ENCODE measurements around the gene ITM2C.

ITM2C gene

GRCh38 chr2:230861552-230862255, 3.0 kb upstream of the ITM2C start:
- DNase-seq = peak; percentile 84

GRCh38 chr2:230862292-230862691, 2.5 kb upstream of the ITM2C start:
- no peak for DNase-seq

DNA sequence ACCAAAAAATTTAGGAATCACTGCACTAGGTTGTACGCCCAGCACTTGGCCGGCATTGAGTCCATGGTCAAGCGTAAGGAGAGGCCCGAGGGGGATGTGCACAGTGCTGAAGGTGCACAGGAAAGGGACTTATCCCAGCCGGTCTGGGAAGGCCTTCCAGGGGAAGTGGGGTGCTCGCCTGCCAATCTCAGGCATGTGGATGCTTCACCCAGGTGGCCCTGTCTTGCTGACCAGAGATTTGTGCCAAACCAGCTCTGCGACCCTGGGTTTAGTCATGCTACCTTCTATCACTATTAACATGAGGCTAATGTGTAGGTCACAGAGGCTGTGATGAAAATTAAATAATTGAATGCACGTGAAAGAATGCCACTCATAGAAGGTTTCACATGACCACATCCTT, 1.7 kb upstream of the ITM2C start:
- no peak for DNase-seq

DNA sequence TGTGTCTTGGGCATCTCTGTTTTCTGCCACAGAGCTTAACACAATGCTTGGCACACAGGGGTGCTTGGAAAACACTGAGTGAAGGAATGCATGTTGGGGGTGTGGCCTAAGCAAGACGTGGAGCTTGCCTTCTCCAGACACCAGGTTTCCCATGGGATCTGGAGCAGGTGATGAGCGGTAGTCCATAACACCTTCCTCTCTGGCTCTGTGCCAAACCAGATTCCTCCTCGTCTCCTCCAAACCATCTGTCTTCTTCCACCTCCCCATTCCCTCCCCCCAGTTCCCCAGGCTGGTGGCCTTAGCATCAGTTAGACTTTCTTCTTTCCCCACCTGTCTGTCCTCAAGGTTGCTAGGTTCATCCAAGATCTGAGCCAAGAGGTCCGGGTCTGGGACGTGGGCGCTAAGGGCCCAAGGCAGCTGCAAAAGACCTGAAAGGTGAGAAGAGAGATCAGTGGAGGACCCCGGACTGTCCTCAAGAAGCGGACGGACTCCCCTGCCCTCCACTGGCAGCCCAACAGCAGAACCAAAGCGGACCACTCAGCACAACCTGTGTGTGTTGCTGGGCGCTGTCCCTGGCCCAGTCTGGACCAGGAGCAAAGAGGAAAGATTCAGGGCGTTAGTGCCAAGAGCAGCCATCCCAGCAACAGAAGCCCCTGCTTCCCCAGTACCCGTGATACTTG, 1.2 kb upstream of the ITM2C start:
- DNase-seq = no peak

- no peak for DNase-seq
Observed at GRCh38 chr2:230864122-230864604, 579 bp upstream of the ITM2C start.

GRCh38 chr2:230865307-230865765, 594 bp downstream of the ITM2C start:
- DNase-seq = no peak

GRCh38 chr2:230865766-230866755, 1.3 kb downstream of the ITM2C start:
- peak; percentile 16 for DNase-seq

DNA sequence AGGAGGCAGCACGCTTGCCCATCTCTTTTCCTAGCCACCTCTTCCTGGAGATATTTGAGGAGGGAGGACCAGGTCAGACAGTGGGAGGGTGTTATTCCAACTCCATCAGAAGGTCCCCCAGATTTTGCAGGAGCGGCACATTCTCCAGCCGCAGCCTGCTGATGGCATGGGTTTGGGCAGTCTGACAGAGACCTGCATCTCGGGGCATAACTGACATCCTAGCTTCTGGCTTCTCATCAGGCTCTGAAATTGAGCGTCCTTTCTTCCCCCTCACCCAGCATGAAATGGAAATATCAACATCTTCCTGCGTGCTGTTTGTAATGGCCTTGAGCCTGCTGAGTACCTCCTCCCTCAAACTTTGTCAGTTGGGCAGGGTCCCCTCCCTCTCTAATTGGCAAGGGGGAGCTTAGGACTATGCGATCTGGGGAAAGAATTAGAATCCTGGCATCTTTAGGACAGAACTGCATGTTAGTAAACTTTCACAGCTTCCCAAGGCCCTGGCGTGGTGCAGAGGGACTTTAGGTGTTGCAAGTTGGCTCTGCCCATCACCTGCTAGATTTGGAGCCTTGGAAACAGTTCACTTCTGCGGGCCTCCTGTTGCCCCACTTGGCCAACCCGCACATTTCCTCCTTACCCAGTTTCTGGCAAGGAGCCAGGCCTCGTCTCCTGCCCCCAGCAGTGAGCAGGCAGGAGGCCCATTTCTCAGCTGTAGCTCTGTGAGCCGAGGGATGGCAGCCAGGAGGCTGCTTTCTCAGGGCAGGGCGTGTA, 2.2 kb downstream of the ITM2C start:
- no peak for DNase-seq

GRCh38 chr2:230868161-230868946, 3.6 kb downstream of the ITM2C start:
- peak; percentile 70 for DNase-seq

DNA sequence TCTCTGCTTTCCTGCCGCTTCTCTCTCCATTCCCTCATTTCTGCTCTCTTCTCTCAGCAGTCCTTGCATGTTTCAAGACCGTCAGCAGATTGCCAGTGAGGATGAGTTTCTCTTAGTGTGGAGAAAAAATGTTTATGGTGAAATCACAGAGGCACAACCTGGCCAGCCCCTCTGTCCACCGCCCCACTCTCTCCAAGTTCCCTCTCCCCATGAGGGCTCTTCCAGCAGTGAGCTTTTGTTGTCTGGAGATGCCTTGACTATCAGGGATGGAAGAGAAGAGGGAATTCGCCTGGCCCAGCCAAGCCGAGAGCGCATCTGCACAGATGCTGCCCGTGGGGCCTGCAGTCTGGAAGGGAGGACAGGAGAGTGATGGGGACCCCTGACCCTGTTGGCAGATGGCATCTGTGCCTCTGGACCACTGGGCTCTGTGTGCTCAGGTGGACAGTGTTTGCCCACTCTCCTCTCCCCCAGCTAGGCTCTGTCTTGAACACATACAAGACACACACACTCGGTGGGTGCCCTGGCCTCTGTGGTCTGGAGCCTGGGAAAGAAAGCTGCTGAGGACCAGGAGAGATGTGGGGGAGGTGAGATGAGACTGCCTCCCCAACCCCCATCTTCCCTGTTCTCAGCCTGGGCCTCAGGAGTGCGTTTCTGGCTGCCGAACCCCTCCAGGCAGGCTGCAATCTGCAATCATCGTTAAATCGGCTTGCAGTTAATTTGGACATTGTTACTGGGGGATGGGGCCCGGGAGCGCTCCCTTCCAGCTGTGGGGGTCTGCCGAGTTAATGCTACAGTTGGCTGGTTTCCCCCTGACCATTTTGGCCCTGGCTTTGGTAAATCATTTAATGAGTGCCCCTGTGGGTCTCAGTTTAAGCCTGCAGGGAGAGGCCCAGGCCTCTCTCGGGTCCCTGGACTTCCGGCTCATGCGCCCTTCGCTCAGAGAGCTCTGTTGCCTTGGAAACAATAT, 4.5 kb downstream of the ITM2C start:
- peak; percentile 76 for DNase-seq

DNA sequence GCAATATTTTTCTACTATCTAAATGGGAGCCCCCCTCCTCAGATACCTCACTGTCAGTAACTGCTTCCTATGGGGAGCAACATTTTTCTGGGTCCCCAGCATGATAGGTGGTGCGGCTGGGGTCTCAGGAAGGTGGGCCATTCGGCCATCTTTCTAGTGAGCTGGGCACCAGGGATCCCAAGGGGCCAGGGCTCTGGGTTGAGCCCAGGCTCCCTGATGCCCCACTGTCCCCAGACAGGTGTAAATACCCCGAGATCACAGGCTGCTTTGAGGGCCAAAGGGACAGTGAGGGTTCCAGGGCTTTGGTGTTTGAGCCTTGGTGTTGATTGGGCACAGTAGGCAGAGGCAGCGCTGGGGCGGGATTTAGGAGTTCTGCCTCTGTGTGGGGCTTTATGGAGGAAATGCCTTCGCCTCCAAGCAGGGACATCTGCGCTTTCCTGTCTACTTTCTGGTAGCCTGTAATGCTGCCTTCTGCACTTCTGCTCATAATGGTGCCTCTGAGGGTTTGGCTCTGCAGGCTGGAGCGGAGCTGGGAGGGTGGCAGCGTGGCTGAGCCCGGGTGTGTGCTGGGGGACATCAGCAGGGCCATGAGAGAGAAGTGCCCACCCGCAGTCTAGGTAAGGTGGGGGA, 5.3 kb downstream of the ITM2C start:
- no peak for DNase-seq

DNA sequence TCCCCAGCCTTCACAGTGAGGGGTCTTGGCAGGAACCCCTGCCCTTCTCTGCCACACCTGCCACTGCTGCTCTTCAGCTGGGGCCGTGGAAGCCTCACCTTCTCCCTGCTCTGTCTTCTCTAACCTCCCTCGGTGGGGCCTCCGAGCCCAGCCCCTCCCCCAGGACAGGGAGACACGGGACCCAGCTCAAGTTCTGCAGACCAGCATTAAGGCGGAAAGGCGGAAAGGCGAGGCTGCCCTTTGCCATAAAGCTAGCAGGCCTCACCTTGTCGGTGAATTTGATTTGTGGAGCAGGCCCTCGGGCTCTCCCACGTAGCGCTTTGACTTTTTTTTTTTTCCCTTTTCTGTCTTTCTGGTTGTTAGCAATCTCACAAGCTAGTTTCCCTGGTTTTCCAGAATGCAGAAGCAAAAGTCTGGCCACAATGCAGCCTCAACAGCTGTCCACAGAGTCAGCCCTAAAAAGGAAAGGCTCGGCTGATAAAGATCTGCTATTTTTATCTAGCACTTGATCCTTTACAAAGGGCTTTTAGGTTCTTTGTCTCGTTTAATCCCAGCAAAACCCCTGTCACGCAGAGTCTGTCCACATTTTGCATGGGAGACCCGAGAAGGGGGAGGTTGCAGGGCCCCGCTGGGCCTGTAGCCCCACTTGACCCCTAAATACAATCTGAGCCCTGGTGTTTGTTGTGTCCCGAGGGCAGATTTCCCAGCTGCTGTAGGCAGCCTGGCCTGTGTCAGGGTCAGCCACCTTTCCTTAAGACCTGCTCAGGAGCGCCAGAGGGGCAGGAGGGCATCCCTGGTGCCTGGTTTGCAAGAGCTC, 6.0 kb downstream of the ITM2C start:
- DNase-seq = peak; percentile 35

DNA sequence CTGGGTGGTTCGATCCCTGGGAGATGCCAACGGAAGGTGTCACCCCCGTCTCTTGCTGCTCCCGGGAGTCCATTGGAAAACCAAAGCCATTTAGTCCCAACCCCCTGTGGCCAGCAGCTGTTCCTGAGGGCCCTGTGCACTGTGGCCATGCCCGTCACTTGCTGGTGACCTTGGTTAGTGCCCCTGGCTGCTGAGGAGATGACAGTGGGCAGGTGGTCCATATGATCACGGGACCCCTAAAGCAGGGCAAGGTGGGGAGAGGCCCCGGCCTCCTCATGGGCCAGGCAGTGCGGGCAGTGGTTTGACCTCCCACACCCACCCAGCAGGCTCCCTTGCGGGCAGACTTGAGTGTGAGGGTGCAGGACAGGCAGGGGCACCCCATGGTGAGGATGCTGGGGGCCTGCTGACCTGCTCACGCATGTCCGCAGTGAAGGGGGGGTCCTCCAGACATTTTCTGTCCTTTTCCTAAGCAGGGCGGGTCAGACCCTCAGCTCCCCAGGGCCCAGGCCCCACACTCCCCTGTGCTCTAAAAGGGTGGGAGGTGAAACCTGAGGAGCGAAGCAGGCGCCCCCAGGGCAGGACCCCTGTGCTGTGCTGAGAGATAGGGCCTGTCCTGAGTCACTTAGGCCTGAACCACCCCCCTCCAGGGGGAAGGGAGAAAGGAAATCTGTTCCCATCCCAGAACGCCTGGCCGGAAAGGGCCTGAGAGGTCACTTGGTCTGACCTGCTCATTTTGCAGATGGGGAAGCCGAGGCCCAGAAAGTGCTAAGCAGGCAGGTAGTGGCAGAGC, 6.8 kb downstream of the ITM2C start:
- DNase-seq = no peak

GRCh38 chr2:230872151-230872967, 7.6 kb downstream of the ITM2C start:
- no peak for DNase-seq

- DNase-seq = no peak
Observed at GRCh38 chr2:230872968-230873660, 8.4 kb downstream of the ITM2C start.

DNA sequence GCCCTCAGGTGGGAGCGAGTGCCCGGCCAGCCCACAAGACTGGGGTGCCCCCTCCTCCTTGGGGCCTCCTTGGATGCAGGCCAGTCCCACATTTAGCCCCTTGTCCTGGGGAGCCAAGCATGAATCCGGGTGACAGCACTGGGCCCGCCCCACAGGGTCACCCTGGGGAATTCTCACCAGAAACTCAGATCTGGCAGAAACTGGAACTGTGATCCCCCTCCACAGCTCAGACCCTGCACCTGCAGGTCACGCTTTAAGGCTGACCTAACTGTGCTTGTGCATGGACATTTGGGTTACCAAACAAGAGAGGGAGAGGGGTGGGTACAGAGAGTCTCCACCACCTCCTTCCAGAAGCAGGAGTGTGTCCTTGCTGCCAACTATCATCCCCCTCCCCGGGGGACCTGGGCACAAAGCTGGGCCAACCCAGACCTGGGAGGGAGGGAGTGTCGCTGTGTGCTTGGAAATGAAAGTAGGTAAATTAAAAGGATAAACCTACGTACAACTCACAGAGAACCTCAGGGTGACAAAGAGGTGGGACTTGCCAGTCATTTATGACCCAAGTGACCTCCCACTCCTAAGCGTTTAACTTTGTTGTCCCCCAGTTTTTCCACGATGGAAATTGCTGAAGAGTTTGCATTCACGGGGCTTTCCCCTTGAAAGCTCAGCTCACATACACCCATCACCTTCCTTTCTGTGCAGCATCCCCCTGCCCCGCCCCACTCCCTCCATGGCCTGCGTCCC, 9.1 kb downstream of the ITM2C start:
- no peak for DNase-seq

Measured in NCI-H2227 treated with DMSO at 0.1 percent for 48 hours (cell line).